GM12892 (cell line): ENCODE data around the gene NIFK.
A peak's percentile ranks its signal among the peaks of the same experiment; 100 is the strongest.
"Not testable (repeated sequence)": the region's sequence is repeated elsewhere in the genome, so short reads cannot be mapped to it uniquely, and the experiment has no call there.

Experiments used
- DNase-seq: peaks from one replicate; pipeline ENCODE4 v3.0.0; 2011; ENCODE audit not compliant: insufficient read length
- FAIRE-seq: peaks from 2 replicates; lab custom pipeline; 2011; peaks lifted over from hg19 to GRCh38; lab: Jason Lieb, UNC
- POLR2A ChIP-seq: IDR thresholded peaks from 2 replicates; pipeline ENCODE4 v1.6.1; 2011; ENCODE audit warnings: low read depth, low read length, control low read depth
- POLR2AphosphoS5 ChIP-seq: IDR thresholded peaks from 2 replicates; pipeline ENCODE4 v1.6.1; 2011; ENCODE audit warnings: low read depth, low read length, control low read depth
- TAF1 ChIP-seq: IDR thresholded peaks from 2 replicates; pipeline ENCODE4 v1.6.1; 2011; ENCODE audit warnings: low read depth, mild to moderate bottlenecking, control low read depth, low read length, borderline replicate concordance

The NIFK gene

GRCh38 chr2:121764681-121765228 lies 28.1 kb upstream of the NIFK start:
- no peak for DNase-seq
- no peak for TF ChIP-seq TAF1
- TF ChIP-seq POLR2A: no peak
- TF ChIP-seq POLR2AphosphoS5: no peak
- FAIRE-seq: no peak

DNA sequence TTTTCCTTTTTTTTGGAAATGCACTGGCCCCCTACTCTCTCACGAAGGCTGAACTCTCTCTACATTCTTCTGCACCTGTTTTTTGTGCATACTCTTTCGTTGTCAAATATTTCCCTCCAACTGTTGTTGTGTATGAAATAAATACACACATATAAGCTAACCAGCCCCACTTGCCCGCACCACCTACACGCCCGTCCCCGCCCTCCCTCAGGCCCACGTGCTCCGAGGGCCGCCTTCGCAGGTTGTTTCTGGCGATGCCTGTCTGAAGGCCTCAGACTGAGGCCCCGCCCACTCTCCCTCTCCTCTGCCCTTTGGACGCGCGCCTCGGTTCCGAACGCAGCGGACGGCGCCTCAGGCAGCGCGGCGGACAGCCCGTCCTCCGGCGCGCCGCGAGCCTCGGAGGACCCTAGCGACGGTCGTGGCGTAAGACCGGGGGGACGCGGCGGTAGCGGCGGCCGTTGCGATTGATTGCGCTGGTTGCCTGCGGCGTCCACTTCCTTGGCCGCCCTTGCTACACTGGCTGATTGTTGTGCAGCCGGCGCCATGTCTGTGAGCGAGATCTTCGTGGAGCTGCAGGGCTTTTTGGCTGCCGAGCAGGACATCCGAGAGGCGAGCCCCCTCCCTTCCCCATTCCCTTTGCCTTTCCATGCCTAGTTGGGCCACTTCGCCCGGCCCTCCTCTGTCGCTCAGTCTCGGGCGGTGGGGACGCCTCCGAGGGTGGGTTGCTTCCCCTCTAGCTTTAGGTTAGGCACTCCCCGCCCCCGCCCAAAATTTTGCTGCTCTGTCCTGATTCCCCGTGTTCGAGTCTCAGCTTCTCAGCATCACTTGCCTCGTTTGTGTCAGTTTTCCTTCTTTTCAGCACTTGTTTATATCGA lies 18.8 kb upstream of the NIFK start, which contains the start of gene TSN:
TSN (plus strand) TSS at position 415 of the 875 bp plus-strand sequence; CDS start at position 544, 129 bp downstream.
- DNase-seq (peak; percentile 83), FAIRE-seq (peak; percentile 95)
- TF ChIP-seq POLR2AphosphoS5 (peak; percentile 79; the same call in 1 of the 2 replicates), TAF1 (peak; percentile 62), POLR2A (peak; percentile 82)

DNA sequence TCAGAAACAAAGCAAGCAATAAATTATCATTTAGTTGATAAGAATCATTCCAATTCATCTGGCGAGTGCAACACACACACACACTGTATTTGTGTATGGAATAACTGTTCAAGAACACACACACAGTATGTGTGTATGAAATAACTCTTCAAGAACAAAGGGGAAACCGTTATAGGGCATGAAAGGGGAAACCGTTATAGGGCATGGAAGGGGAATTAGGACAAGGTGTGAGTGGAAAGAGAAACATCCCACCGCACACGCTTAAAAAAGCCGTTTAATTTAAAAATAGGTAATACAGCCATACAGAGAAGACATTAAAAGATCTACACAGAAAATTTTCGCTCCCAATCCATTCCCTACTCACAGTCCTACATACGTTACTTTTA lies 18.2 kb upstream of the NIFK start:
- no peak for TF ChIP-seq TAF1
- TF ChIP-seq POLR2AphosphoS5: no peak
- TF ChIP-seq POLR2A: no peak
- peak; percentile 33 for FAIRE-seq
- DNase-seq: no peak

- no peak for DNase-seq
- TF ChIP-seq POLR2AphosphoS5 (no peak), POLR2A (no peak), TAF1 (no peak)
Observed at GRCh38 chr2:121748202-121748601, 11.5 kb upstream of the NIFK start.

DNA sequence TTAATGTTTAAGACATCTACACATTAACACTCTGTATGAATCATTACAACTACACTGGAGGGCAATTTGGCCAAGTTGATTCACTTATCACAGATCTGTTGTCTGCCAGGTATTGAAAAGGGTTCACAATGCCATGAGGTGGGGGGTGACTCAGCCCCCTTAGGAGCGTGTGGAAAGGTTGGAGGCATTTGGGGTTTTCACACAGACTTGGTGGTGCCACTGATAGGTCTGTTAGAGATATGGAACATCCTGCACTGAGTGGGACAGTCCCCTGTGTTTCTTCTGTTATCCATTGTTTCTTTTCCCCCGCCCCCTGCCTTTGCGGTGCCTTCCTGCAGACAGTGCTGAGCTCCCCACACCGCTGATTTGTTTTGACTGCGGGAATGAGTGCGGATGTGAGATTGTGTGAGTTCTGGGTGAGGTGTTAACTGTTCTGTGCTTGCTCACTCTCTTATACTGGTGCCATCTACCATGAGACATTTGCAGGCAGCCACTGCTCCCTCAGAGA lies 9.4 kb upstream of the NIFK start:
- DNase-seq (no peak), FAIRE-seq (no peak)
- no peak for TF ChIP-seq TAF1
- TF ChIP-seq POLR2AphosphoS5: no peak
- no peak for TF ChIP-seq POLR2A

More at GRCh38 chr2:121748202-121748601, 11.5 kb upstream of the NIFK start:
- peak; percentile 36 for FAIRE-seq

DNA sequence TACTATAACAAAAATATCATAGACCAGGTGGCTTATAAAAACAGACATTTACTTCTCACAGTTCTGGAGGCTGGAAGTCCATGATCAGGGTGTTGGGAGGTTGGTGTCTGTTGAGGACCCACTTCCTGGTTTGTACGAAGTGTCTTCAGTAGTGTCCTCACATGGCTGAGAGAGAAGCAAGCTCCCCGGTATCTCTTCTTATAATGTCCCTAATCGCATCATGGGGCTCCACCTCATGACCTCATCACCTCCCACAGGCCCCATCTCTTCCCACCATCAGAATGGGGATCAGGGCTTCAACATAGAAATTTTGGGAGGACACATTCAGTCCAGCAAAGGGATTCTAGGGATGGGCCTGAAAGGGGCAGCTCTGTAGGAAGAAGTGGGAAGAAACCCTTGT lies 4.8 kb upstream of the NIFK start:
- no peak for TF ChIP-seq POLR2AphosphoS5
- no peak for FAIRE-seq
- no peak for DNase-seq

- TF ChIP-seq POLR2AphosphoS5: no peak
- no peak for TF ChIP-seq POLR2A
- no peak for TF ChIP-seq TAF1
- no peak for FAIRE-seq
- DNase-seq: no peak
Observed at GRCh38 chr2:121740973-121741372, 4.3 kb upstream of the NIFK start.

- TF ChIP-seq TAF1: no peak
- no peak for TF ChIP-seq POLR2A
- no peak for TF ChIP-seq POLR2AphosphoS5
Observed at GRCh38 chr2:121736140-121736461, 574 bp downstream of the NIFK start.

DNA sequence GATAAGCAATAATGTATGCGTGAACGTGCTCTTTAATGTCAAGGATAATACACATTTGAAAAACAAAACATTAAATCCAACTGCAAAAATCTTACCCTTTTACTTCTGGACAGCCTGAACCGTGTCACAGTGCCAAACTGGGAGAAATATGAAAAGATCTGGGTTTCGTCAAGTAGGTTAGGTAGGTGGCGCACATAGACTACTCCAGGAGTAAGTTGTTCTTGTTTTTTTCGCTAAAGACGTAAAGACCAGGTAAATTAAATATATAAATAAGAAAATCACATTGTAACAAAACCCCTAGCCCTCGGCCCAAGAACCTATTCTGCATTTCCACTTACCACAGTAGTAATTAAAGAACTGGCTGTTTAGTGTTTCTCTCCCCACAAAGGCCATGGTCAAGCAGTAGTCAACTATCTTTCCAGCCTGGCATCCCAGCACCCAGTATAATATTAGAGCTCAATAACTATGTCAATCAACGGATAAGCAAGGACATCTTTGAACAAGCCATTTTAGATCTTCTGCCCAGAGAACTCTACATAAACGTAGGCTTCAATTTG lies 1.1 kb downstream of the NIFK start:
- DNase-seq: no peak
- TF ChIP-seq POLR2A (no peak), POLR2AphosphoS5 (no peak), TAF1 (no peak)
- no peak for FAIRE-seq

More at GRCh38 chr2:121736140-121736461, 574 bp downstream of the NIFK start:
- FAIRE-seq: no peak
- DNase-seq: no peak

DNA sequence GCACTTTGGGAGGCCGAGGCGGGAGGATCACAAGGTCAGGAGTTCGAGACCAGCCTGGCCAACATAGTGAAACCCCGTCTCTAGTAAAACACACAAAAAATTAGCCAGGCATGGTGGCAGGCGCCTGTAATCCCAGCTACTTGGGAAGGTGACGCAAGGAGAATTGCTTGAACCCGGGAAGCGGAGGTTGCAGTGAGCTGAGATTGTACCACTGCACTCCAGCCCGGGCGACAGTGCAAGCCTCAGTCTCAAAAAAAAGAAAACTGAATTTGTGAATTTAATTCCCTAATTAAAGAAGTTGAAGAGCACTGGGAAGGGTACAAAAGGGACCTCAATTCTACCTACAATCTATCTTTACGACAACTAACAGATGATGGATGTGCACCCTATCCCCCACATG lies 2.1 kb downstream of the NIFK start:
- not testable (repeated sequence) for FAIRE-seq, DNase-seq

- DNase-seq (no peak), FAIRE-seq (no peak)
- no peak for TF ChIP-seq TAF1
Observed at GRCh38 chr2:121731366-121731765, 5.3 kb downstream of the NIFK start.

GRCh38 chr2:121727950-121728349 lies 8.7 kb downstream of the NIFK start:
- no peak for FAIRE-seq
- no peak for DNase-seq
- TF ChIP-seq TAF1 (no peak), POLR2A (no peak), POLR2AphosphoS5 (no peak)

- TF ChIP-seq POLR2A (no peak), TAF1 (no peak), POLR2AphosphoS5 (no peak)
- DNase-seq: no peak
- FAIRE-seq: no peak
Observed at GRCh38 chr2:121727332-121727731, 9.3 kb downstream of the NIFK start.
